ENCODE measurements around the gene TCEAL2.
A peak's percentile ranks its signal among the peaks of the same experiment; 100 is the strongest.
"Not testable (repeated sequence)": the region's sequence is repeated elsewhere in the genome, so short reads cannot be mapped to it uniquely, and the experiment has no call there.

Gene TCEAL2

DNA sequence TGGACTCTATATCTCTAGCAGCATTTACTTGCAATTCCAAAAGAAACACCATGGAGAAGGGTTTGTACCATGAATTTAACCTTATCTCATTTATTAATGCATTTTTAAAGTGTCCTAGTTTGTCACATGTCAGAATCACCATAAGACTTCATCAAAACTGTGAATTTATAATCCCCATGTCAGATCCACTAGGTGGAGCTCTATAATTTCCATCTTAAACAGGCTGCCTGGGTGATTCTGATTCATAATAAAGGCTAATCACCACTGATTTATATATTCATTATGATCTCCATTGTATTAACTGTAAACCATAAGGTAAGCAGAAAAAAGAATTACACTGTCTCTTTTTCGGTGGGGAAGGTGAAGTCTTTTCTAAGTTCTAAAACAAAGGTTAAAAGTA, 4.0 kb downstream of the TCEAL2 start:
- no peak for DNase-seq (ENCODE audit: low read depth)
- in situ Hi-C loops (cut with HindIII; ENCODE audit: low sequenced_read_pairs) = no loop called here
- TF ChIP-seq, protein P1, sequence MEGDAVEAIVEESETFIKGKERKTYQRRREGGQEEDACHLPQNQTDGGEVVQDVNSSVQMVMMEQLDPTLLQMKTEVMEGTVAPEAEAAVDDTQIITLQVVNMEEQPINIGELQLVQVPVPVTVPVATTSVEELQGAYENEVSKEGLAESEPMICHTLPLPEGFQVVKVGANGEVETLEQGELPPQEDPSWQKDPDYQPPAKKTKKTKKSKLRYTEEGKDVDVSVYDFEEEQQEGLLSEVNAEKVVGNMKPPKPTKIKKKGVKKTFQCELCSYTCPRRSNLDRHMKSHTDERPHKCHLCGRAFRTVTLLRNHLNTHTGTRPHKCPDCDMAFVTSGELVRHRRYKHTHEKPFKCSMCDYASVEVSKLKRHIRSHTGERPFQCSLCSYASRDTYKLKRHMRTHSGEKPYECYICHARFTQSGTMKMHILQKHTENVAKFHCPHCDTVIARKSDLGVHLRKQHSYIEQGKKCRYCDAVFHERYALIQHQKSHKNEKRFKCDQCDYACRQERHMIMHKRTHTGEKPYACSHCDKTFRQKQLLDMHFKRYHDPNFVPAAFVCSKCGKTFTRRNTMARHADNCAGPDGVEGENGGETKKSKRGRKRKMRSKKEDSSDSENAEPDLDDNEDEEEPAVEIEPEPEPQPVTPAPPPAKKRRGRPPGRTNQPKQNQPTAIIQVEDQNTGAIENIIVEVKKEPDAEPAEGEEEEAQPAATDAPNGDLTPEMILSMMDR (IDR thresholded peaks at IDR 0.05; ENCODE audit: low read depth, low read length, missing control alignments) = peak; percentile 28
- no peak overlapping the region for H3K4me3 ChIP-seq (ENCODE audit: low read depth, low read length)

DNA sequence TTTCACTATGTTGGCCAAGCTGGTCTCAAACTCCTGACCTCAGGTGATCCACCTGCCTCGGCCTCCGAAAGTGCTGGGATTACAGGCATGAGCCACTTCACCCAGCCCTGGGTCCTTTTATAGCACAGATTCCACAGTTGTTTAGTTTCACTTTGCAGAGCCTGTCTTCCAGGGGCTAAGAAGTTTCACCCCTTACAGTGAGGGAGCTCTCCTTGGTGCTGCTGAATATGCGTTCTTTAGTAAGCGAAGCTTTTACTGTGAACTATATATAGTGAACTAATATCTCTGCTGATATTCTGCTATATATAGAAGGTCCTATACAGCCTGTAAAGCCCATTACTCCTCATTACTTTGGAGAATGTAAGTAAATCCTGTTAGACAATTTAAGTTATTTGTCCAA, 12.6 kb downstream of the TCEAL2 start:
- DNase-seq (ENCODE audit: low read depth) = no peak
- TF ChIP-seq, protein P1 (IDR thresholded peaks at IDR 0.05; ENCODE audit: low read depth, low read length, missing control alignments) = no peak
- in situ Hi-C loops (cut with HindIII; ENCODE audit: low sequenced_read_pairs) = no loop called here
- H3K4me3 ChIP-seq (ENCODE audit: low read depth, low read length) = no peak overlapping the region

DNA sequence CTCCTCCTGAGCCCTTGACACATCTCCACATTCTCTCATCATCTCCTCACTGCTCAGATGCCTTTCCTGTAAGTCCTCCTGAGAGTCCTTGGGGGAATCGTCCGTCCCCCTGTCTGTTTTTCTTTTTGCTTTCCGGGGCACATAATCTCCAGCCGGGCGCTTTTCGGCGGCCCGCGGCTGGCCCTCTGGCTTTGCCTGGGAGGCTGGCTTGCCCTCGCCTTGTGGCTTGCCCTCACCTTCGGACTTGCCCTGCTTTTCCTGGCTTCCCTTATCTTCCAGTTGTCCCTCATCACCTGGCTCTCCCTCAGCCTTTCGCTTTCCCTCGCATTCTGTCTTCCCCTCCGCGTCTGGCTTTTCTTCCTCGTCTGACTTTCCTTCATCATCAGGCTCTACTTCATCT, 15.4 kb downstream of the TCEAL2 start:
- in situ Hi-C loops (cut with HindIII; ENCODE audit: low sequenced_read_pairs); H3K4me3 ChIP-seq (ENCODE audit: low read depth, low read length); DNase-seq (ENCODE audit: low read depth): not testable (repeated sequence)

DNA sequence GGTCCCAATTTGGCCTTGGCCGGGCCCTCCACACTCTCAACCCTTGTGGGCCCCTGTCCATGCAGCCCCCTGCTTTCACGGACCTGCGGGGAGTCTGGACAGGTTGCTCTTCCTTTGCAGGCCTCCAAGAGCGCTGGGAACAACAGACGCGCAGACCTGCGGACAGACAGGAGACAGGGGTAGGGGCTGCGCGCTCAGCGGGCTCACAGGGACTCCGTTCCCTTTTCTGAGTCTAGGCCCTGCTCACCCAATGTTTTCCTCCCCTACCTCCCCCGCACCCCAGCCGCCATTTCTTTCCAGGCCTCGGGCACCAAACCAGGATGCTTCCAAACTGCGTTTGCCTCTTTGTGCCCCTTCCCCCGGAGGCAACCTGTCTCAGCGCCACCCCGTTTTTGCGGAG, 16.2 kb downstream of the TCEAL2 start:
- in situ Hi-C loops (cut with HindIII; ENCODE audit: low sequenced_read_pairs); DNase-seq (ENCODE audit: low read depth); H3K4me3 ChIP-seq (ENCODE audit: low read depth, low read length): not testable (repeated sequence)

DNA sequence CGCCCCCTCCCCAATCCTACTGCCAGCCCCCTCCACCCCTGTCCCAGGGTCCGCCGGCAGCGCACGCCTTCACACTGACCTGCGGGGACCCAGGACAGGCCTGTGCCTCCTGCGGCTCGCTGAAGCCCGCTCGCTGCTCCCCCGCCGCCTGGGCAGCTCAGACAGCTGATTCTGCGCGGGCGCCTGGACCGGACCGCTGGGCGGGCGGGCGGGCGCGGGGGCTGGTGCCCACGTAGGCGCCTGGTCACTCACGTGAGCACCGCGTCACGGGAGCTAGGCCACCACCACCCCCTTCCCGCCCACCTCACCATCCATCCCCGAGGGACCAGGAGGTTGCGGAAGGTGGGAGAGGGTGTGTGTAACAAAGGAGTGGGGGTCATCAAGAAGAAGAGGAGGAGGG, 16.8 kb downstream of the TCEAL2 start, which contains the start of gene TCEAL6:
TCEAL6 (minus strand) TSS at position 208 of the 400 bp plus-strand sequence.
- H3K4me3 ChIP-seq (ENCODE audit: low read depth, low read length); DNase-seq (ENCODE audit: low read depth); in situ Hi-C loops (cut with HindIII; ENCODE audit: low sequenced_read_pairs): not testable (repeated sequence)

DNA sequence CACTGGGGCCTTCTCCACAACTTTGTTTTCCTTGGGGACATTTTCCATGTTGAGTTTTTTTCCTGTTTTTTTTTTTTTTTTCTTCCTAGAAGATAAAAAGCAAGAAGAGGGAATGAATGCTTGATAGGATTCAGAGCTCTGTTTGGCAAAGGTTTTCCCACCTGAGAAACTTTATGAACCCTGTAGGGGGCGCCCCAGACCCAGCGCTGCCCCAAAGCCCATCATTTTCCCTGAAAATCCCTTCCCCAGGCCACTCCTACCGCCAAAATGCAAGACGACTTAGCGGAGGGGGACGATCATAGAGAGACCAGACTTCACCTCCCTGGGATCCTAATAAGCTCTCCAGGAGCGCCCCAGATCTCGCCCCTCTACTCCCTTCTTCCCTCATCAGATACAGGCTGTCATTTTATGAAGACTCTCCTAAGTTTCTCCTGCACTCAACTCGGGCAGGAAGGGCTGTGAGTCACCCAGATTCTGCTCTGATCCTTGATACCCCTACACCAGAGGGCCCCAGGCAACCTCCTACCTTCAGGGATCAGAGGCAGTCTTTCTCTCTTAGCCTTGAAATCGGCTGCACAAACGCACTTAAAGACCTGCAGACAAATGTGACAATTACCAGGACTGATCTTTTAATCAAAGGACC, 28.9 kb downstream of the TCEAL2 start:
- in situ Hi-C loops (cut with HindIII; ENCODE audit: low sequenced_read_pairs) = no loop called here
- no peak for DNase-seq (ENCODE audit: low read depth)
- TF ChIP-seq, protein P1 (IDR thresholded peaks at IDR 0.05; ENCODE audit: low read depth, low read length, missing control alignments) = no peak
- H3K4me3 ChIP-seq (ENCODE audit: low read depth, low read length) = no peak overlapping the region

DNA sequence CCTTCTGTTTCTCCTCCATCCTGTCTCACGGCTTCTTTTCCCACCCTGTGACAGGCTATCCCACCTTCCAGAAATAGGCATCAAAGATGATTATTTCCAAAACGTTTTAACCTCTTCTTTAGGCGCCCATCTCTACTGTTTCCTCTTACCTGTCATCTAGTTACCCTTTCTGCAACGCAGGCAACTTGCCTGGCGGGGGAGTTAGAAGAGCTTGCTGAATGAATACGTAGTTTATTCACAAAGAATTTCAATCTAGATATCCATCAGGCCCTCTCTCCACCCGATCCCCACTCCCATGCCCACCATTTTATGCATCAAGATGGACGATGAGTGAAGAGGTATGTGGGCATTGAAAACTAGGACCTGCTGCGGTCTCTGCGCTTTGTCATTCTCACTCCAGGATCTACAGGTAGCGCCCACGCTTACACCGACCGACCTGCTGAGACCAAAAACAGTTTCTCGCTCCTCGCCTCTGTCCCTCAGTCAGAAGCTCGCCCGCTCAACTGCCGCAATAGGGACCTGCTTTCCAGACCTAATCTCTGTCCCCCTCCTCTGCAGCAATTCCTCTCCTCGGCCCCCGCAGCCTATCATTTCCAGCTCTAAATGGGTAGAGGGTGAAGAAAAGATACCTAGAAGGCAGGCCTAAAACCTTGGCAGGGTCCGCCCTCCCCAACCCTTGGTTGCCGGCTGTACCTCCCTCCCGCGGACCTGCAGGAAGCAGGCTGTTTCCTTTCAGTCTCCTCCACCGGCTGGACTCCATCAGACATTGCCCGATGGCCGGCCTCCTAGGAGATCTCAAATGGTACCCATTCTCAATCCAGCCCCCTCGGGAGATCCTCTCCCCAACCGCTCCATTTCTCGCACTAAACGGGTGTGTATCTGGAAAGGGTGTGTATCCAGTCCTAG, 29.7 kb downstream of the TCEAL2 start:
- in situ Hi-C loops (cut with HindIII; ENCODE audit: low sequenced_read_pairs) = no loop called here
- TF ChIP-seq, protein P1 (IDR thresholded peaks at IDR 0.05; ENCODE audit: low read depth, low read length, missing control alignments) = no peak
- no peak for DNase-seq (ENCODE audit: low read depth)
- H3K4me3 ChIP-seq (ENCODE audit: low read depth, low read length) = peak overlapping the region; percentile 44

DNA sequence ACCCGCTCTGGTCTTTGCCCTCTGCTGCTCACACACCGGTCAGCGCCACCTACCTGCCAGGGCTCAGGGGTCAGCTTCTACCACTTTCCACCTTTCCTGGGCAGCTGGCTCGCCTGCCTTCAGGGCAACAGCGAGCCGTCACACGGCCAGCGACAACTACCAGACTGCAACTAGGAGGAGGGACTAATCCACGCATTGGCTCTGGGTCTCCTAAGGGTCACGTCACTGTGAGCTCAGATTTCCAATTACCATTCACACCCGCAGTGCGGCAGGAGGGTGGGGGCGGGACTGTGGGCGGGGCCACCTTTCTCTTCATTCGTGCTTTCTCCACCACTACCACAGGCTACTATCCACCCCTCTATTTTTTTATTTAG, 30.3 kb downstream of the TCEAL2 start, which contains the start of gene BEX5:
BEX5 (minus strand) TSS at position 172 of the 374 bp plus-strand sequence. CDS start 1,712 bp downstream, outside the sequence.
- TF ChIP-seq, protein P1 (IDR thresholded peaks at IDR 0.05; ENCODE audit: low read depth, low read length, missing control alignments) = no peak
- peak; percentile 11 for DNase-seq (ENCODE audit: low read depth)
- in situ Hi-C loops (cut with HindIII; ENCODE audit: low sequenced_read_pairs) = no loop called here
- H3K4me3 ChIP-seq (ENCODE audit: low read depth, low read length) = peak within 1 kb of the TSS; percentile 44

Data from astrocyte of the cerebellum (primary cell).